WTC11 (cell line): ENCODE data around the gene TSPAN7. TPM values are rescaled to one million over a fixed set of nuclear protein-coding genes. Genes with fewer than 3 reads are reported as not detected.

Source experiments
- ATAC-seq: fragments of 200-7000 bp; cut with Tn5 transposase; 2 replicates; pipeline ENCODE4 v1.10.0; 2021; ENCODE audit warnings: mild to moderate bottlenecking, moderate library complexity
- CTCF ChIA-PET: fragments of 300-600 bp; sonication (Branson Sonifier 250); formaldehyde crosslinking; loops from one replicate; lab custom pipeline; 2021; ENCODE audit warnings: antibody characterized with exemption; lab: Charles Lee
- POLR2A ChIA-PET: fragments of 350-600 bp; sonication (Branson Sonifier 250); formaldehyde crosslinking; loops from one replicate; lab custom pipeline; 2021; ENCODE audit warnings: antibody characterized with exemption; lab: Charles Lee
- DNase-seq: peaks from one replicate; pipeline ENCODE4 v3.0.0; 2021; ENCODE audit warnings: low spot score
- H3K27ac Mint-ChIP-seq: 2 replicates; pipeline ENCODE4 v1.8.0; 2021; ENCODE audit warnings: mixed read lengths
- H3K27me3 Mint-ChIP-seq: 2 replicates; pipeline ENCODE4 v1.8.0; 2021; ENCODE audit warnings: low read depth, mild to moderate bottlenecking, moderate library complexity, mixed read lengths
- H3K36me3 Mint-ChIP-seq: 2 replicates; pipeline ENCODE4 v1.8.0; 2021; ENCODE audit warnings: mixed read lengths
- H3K4me1 Mint-ChIP-seq: 2 replicates; pipeline ENCODE4 v1.8.0; 2022; ENCODE audit warnings: mixed read lengths
- H3K4me3 Mint-ChIP-seq: 2 replicates; pipeline ENCODE4 v1.8.0; 2021; ENCODE audit warnings: mild to moderate bottlenecking, moderate library complexity, mixed read lengths
- H3K9me3 Mint-ChIP-seq: 2 replicates; pipeline ENCODE4 v1.8.0; 2021; ENCODE audit warnings: mixed read lengths
- AR ChIP-seq: fragments of 250-450 bp; sonication (Bioruptor Pico); IDR thresholded peaks from 2 replicates; pipeline ENCODE4 v1.9.0; 2021; ENCODE audit warnings: mild to moderate bottlenecking
- ATF1 ChIP-seq: sonication (generic); formaldehyde crosslinking; IDR thresholded peaks from 2 replicates; pipeline ENCODE4 v1.8.1; 2023; ENCODE audit warnings: mild to moderate bottlenecking, moderate library complexity, missing genetic modification reagents
- CREB1 ChIP-seq: sonication (generic); formaldehyde crosslinking; IDR thresholded peaks from 2 replicates; pipeline ENCODE4 v1.8.0; 2023; ENCODE audit warnings: mild to moderate bottlenecking, missing genetic modification reagents
- E2F4 ChIP-seq: sonication (generic); formaldehyde crosslinking; IDR thresholded peaks from 2 replicates; pipeline ENCODE4 v1.8.1; 2022; ENCODE audit warnings: low read depth, mild to moderate bottlenecking, moderate library complexity, missing genetic modification reagents, borderline replicate concordance
- ESRRA ChIP-seq: sonication (generic); formaldehyde crosslinking; IDR thresholded peaks from 2 replicates; pipeline ENCODE4 v1.8.1; 2022; ENCODE audit warnings: mild to moderate bottlenecking, missing genetic modification reagents, borderline replicate concordance
- GABPB1 ChIP-seq: sonication (generic); formaldehyde crosslinking; IDR thresholded peaks from 2 replicates; pipeline ENCODE4 v1.8.1; 2023; ENCODE audit warnings: mild to moderate bottlenecking, missing genetic modification reagents
- GRHL2 ChIP-seq: fragments of 250-450 bp; sonication (Bioruptor Pico); IDR thresholded peaks from 2 replicates; pipeline ENCODE4 v1.8.0; 2022; ENCODE audit warnings: mild to moderate bottlenecking, moderate library complexity; ENCODE audit not compliant: insufficient replicate concordance, severe bottlenecking
- IRF2 ChIP-seq: sonication (generic); formaldehyde crosslinking; IDR thresholded peaks from 2 replicates; pipeline ENCODE4 v1.8.0; 2022; ENCODE audit warnings: low read depth, missing genetic modification reagents, borderline replicate concordance
- JUN ChIP-seq: sonication (generic); formaldehyde crosslinking; IDR thresholded peaks from 2 replicates; pipeline ENCODE4 v1.8.0; 2023; ENCODE audit warnings: mild to moderate bottlenecking, missing genetic modification reagents
- NFATC4 ChIP-seq: fragments of 250-450 bp; sonication (Bioruptor Pico); IDR thresholded peaks from 2 replicates; pipeline ENCODE4 v1.9.0; 2021; ENCODE audit warnings: mild to moderate bottlenecking
- NFE2L1 ChIP-seq: sonication (generic); formaldehyde crosslinking; IDR thresholded peaks from 2 replicates; pipeline ENCODE4 v1.8.1; 2023; ENCODE audit warnings: missing genetic modification reagents
- NFYB ChIP-seq: sonication (generic); formaldehyde crosslinking; conservative IDR thresholded peaks from 2 replicates; pipeline ENCODE4 v1.8.0; 2022; ENCODE audit warnings: low read depth, missing genetic modification reagents
- NR2C2 ChIP-seq: sonication (generic); formaldehyde crosslinking; IDR thresholded peaks from 2 replicates; pipeline ENCODE4 v1.8.0; 2022; ENCODE audit warnings: mild to moderate bottlenecking, missing genetic modification reagents
- PRRX2 ChIP-seq: fragments of 250-450 bp; sonication (Bioruptor Pico); IDR thresholded peaks from 2 replicates; pipeline ENCODE4 v1.8.0; 2021; ENCODE audit warnings: mild to moderate bottlenecking
- STAT6 ChIP-seq: sonication (generic); formaldehyde crosslinking; conservative IDR thresholded peaks from 2 replicates; pipeline ENCODE4 v1.8.1; 2023; ENCODE audit warnings: mild to moderate bottlenecking, low read depth, missing genetic modification reagents, moderate library complexity
- ZBTB21 ChIP-seq: sonication (generic); formaldehyde crosslinking; IDR thresholded peaks from 2 replicates; pipeline ENCODE4 v1.8.1; 2023; ENCODE audit warnings: mild to moderate bottlenecking, missing genetic modification reagents, borderline replicate concordance
- ZNF121 ChIP-seq: sonication (generic); formaldehyde crosslinking; IDR thresholded peaks from 2 replicates; pipeline ENCODE4 v1.8.0; 2023; ENCODE audit warnings: missing genetic modification reagents
- ZNF138 ChIP-seq: sonication (generic); formaldehyde crosslinking; conservative IDR thresholded peaks from 2 replicates; pipeline ENCODE4 v1.8.1; 2022; ENCODE audit warnings: mild to moderate bottlenecking, moderate library complexity, missing genetic modification reagents
- ZNF263 ChIP-seq: sonication (generic); formaldehyde crosslinking; IDR thresholded peaks from 2 replicates; pipeline ENCODE4 v1.8.1; 2022; ENCODE audit warnings: low read depth, mild to moderate bottlenecking, moderate library complexity, missing genetic modification reagents
- ZNF671 ChIP-seq: fragments of 250-450 bp; sonication (Bioruptor Pico); IDR thresholded peaks from 2 replicates; pipeline ENCODE4 v1.8.0; 2021; ENCODE audit warnings: mild to moderate bottlenecking
- total RNA-seq: library from RNA; stranded (reverse); gene quantifications from 3 replicates; pipeline ENCODE4 v1.2.3, GENCODE V29; 2021
- TF ChIP-seq, protein P1 (sequence below): sonication (generic); formaldehyde crosslinking; IDR thresholded peaks from 2 replicates; pipeline ENCODE4 v1.8.0; 2022; ENCODE audit warnings: mild to moderate bottlenecking, missing genetic modification reagents
- TF ChIP-seq, protein P2 (sequence below): sonication (generic); formaldehyde crosslinking; IDR thresholded peaks from 2 replicates; pipeline ENCODE4 v1.8.1; 2022; ENCODE audit warnings: low read depth, missing genetic modification reagents, borderline replicate concordance
- TF ChIP-seq, protein P3 (sequence below): sonication (generic); formaldehyde crosslinking; IDR thresholded peaks from 2 replicates; pipeline ENCODE4 v1.8.0; 2022; ENCODE audit warnings: mild to moderate bottlenecking, missing genetic modification reagents

Gene TSPAN7
- total RNA-seq, 1 experiment from 2014 or later = 10.8 TPM

DNA sequence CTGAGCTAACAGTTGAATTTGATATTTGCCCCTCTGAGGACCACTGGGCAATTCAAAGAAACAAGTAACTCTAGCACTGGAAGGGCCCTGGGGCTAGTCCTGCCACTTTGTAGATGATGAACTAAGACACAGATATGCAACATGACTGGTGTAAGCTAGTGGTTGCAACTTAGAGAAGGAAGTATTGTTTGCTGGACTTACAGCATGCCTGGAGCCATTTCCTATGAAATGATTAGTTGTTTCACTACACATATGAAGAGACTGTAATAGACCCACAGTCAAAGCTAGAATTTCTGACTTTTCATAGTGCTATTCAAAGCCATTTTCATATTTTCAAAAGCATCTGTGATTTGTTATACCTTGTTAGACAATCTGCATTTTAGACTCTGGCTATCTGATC lies 96.2 kb downstream of the TSPAN7 start:
- TF ChIP-seq ZBTB21 (CRISPR knock-in tag) (no peak), E2F4 (CRISPR knock-in tag) (no peak), AR (CRISPR knock-in tag) (no peak), NFATC4 (CRISPR knock-in tag) (no peak), ZNF138 (no peak), JUN (no peak), IRF2 (CRISPR knock-in tag) (no peak), ESRRA (CRISPR knock-in tag) (no peak), GRHL2 (no peak), NFE2L1 (CRISPR knock-in tag) (no peak), PRRX2 (CRISPR knock-in tag) (no peak), NR2C2 (CRISPR knock-in tag) (no peak)
- DNase-seq (no peak), ATAC-seq (no peak)
- Mint-ChIP-seq H3K9me3 (no peaks in the 10 kb centered on the region), H3K27ac (no peak overlapping the region), H3K27me3 (no peaks in the 10 kb centered on the region), H3K36me3 (no peaks in the 10 kb centered on the region), H3K4me3 (no peak overlapping the region), H3K4me1 (peaks cover 4% of the 10 kb centered on the region; the same call in 1 of the 2 replicates)
- ChIA-PET POLR2A (no interaction called here), CTCF (no interaction called here)

DNA sequence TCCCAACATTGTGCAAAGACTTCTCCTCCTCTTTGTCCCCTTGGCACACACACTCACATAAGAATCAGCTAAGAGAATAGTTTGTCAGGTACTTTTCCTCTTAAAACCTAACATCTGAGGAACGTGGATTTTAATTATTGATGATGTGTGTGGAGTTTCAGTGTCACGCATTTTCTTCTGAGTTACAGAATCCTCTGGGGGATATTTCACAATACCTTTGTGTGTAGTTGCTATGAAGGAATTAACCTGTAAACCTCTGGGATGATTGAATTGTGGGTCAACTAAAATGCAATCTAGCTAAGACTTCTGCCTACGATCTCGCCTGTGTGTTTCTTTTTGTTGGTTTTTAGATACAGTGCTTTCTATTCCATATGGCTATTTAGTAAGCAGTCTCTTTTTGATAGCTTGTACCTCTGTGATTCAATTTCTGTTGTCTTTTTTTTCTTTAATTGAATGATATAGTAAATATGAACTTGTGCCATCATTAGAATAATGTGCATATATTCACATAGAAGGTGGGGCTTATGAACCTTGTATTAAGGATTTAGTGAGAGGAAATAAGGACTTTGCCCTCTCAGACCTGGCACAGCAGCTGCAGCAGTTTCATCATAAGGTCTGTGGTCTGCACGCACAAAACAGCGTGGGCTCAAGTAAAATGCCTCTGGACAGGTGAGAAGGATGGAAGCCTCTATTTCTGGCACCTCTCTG lies 99.2 kb downstream of the TSPAN7 start:
- H3K4me3 Mint-ChIP-seq = no peak overlapping the region
- POLR2A ChIA-PET = no interaction called here
- no peaks in the 10 kb centered on the region for H3K27me3 Mint-ChIP-seq
- peaks cover 3% of the 10 kb centered on the region; the same call in 1 of the 2 replicates for H3K4me1 Mint-ChIP-seq
- H3K27ac Mint-ChIP-seq = no peak overlapping the region
- H3K9me3 Mint-ChIP-seq = no peaks in the 10 kb centered on the region
- ATAC-seq (no peak), DNase-seq (no peak)
- CTCF ChIA-PET = no interaction called here
- no peaks in the 10 kb centered on the region for H3K36me3 Mint-ChIP-seq
- TF ChIP-seq, protein P1, sequence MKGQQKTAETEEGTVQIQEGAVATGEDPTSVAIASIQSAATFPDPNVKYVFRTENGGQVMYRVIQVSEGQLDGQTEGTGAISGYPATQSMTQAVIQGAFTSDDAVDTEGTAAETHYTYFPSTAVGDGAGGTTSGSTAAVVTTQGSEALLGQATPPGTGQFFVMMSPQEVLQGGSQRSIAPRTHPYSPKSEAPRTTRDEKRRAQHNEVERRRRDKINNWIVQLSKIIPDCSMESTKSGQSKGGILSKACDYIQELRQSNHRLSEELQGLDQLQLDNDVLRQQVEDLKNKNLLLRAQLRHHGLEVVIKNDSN (CRISPR knock-in tag) = no peak
- TF ChIP-seq ZNF671 = no peak
- no peak for TF ChIP-seq NFYB (CRISPR knock-in tag)
- TF ChIP-seq GABPB1 (CRISPR knock-in tag) = peak; percentile 50

GRCh38 chrX:38661103-38661441 lies 99.7 kb downstream of the TSPAN7 start:
- ChIA-PET CTCF (no interaction called here), POLR2A (no interaction called here)
- Mint-ChIP-seq H3K27me3 (no peaks in the 10 kb centered on the region), H3K27ac (no peak overlapping the region), H3K4me1 (peaks cover 3% of the 10 kb centered on the region; the same call in 1 of the 2 replicates), H3K9me3 (no peaks in the 10 kb centered on the region), H3K4me3 (no peak overlapping the region), H3K36me3 (no peaks in the 10 kb centered on the region)
- ATAC-seq (no peak), DNase-seq (no peak)
- TF ChIP-seq ZNF263 (CRISPR knock-in tag) (no peak), ATF1 (CRISPR knock-in tag) (no peak), CREB1 (CRISPR knock-in tag) (no peak), NFATC4 (CRISPR knock-in tag) (no peak), NFE2L1 (CRISPR knock-in tag) (no peak), STAT6 (CRISPR knock-in tag) (no peak), ZBTB21 (CRISPR knock-in tag) (no peak), ZNF121 (CRISPR knock-in tag) (no peak)
- TF ChIP-seq, protein P2, sequence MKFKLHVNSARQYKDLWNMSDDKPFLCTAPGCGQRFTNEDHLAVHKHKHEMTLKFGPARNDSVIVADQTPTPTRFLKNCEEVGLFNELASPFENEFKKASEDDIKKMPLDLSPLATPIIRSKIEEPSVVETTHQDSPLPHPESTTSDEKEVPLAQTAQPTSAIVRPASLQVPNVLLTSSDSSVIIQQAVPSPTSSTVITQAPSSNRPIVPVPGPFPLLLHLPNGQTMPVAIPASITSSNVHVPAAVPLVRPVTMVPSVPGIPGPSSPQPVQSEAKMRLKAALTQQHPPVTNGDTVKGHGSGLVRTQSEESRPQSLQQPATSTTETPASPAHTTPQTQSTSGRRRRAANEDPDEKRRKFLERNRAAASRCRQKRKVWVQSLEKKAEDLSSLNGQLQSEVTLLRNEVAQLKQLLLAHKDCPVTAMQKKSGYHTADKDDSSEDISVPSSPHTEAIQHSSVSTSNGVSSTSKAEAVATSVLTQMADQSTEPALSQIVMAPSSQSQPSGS (CRISPR knock-in tag) = no peak
- TF ChIP-seq, protein P3, sequence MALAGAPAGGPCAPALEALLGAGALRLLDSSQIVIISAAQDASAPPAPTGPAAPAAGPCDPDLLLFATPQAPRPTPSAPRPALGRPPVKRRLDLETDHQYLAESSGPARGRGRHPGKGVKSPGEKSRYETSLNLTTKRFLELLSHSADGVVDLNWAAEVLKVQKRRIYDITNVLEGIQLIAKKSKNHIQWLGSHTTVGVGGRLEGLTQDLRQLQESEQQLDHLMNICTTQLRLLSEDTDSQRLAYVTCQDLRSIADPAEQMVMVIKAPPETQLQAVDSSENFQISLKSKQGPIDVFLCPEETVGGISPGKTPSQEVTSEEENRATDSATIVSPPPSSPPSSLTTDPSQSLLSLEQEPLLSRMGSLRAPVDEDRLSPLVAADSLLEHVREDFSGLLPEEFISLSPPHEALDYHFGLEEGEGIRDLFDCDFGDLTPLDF (CRISPR knock-in tag) = no peak
